HCT116 (cell line): ENCODE measurements around the gene GLIPR1. TPM values are rescaled to one million over a fixed set of nuclear protein-coding genes. Genes with fewer than 3 reads are reported as not detected.

Source experiments
- total RNA-seq: library from RNA; stranded (reverse); gene quantifications from one replicate; pipeline ENCODE4 v1.2.1, GENCODE V29; 2021; ENCODE audit not compliant: unreplicated experiment

GLIPR1 gene
- total RNA-seq, 1 experiment from 2014 or later = 0.39 TPM

Other genes with a start within 250 kb of the GLIPR1 start
- 18.3 TPM for gene CAPS2, start 150.4 kb upstream of the GLIPR1 start, total RNA-seq
- not detected for gene GLIPR1L1, start 146.1 kb upstream of the GLIPR1 start, total RNA-seq
- gene GLIPR1L2, start 89.7 kb upstream of the GLIPR1 start, total RNA-seq = 0.44 TPM
- 192 TPM for gene KRR1, start 30.9 kb downstream of the GLIPR1 start, total RNA-seq